ENCODE results near the gene KRT26.

DNA sequence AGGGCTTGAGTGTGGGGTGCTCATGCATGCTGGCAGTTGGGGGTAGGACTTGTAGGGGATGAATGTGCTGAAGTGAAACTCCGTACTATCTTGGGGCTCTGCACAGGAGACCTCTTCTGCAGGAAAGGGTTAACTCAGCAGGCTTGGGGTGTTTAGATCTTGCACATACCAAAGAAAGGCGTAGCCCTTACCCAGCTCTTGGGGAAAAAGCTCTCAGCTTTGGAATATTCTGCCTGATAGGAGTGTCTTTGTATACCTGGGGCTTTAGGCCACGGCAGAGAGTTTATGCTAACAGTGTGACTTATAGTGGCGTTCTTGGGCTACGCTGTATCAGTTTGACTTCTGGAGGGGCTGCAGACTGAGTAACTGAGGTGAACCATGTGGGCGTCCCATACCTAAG, 38.0 kb downstream of the KRT26 start:
- TF ChIP-seq, protein P1, sequence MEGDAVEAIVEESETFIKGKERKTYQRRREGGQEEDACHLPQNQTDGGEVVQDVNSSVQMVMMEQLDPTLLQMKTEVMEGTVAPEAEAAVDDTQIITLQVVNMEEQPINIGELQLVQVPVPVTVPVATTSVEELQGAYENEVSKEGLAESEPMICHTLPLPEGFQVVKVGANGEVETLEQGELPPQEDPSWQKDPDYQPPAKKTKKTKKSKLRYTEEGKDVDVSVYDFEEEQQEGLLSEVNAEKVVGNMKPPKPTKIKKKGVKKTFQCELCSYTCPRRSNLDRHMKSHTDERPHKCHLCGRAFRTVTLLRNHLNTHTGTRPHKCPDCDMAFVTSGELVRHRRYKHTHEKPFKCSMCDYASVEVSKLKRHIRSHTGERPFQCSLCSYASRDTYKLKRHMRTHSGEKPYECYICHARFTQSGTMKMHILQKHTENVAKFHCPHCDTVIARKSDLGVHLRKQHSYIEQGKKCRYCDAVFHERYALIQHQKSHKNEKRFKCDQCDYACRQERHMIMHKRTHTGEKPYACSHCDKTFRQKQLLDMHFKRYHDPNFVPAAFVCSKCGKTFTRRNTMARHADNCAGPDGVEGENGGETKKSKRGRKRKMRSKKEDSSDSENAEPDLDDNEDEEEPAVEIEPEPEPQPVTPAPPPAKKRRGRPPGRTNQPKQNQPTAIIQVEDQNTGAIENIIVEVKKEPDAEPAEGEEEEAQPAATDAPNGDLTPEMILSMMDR (IDR thresholded peaks at IDR 0.05), result no peak
- no peak for TF ChIP-seq EZH2 (IDR thresholded peaks at IDR 0.05; ENCODE audit: borderline replicate concordance, insufficient read depth, low read depth, low read length, poor library complexity, severe bottlenecking)

All from B cell (primary cell).